ENCODE data around the gene DDX46.
"Not testable (repeated sequence)": the region's sequence is repeated elsewhere in the genome, so short reads cannot be mapped to it uniquely, and the experiment has no call there.

Gene DDX46

DNA sequence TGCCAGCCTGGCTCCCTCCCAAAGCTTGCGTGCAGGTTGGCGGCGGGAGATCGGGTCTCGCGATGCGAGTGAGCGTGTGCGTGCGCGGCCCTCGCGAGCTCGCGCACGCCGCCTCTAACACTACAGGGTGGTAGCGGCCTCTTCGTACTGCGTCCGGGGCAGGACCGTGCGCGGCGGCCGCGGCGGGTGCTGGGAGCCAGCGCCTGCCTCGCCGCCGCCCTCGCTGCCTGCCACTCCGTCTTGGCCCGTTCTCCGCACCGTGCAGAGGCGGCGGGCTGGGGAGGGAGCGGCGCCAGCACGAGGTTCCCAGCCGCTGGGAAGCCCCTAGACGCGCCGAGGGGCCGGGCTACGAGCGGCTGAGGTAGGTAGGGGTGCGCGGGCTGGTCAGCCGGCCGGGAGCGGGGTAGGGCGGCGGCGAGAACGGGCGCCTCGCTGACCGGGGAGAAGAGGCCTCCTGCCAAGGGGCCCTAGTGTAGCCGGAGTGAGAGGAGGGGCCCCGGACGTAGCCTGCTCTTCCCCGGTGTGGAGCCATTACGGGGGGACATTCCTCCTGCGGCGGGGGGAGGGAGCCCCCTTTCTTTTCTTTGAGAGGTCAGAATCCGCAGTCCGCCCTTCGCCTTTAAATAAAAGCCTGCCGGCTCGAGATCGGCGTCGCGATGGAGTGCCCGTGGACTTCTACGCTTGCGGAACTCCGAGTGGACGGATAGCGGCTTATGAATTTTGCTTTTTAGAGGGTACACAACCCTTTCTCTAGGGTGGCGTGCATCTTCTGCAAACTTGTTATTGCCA lies 87.5 kb downstream of the DDX46 start, which contains the start of gene C5orf24:
Gene C5orf24, plus strand, starts transcription at position 117 of the 789 bp plus-strand sequence. CDS start 8,933 bp downstream, outside the sequence.
- DNase-seq: peak; percentile 48 to 93

DNA sequence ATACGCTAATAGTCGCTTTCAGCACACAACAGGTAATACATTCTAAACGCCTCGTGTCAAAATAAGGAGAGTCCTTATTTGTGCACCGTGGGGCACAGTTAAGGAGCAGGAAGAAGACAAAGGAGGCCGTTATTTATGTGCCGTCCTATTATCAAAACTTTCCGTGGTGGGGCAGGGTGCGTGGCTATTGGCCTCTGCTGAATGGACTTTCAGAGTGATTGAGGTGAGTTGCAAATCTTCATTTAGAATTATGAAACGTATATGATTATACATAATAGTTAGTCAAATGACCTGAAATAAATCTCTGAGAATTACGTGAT lies 88.0 kb downstream of the DDX46 start:
- no peak for DNase-seq

DNA sequence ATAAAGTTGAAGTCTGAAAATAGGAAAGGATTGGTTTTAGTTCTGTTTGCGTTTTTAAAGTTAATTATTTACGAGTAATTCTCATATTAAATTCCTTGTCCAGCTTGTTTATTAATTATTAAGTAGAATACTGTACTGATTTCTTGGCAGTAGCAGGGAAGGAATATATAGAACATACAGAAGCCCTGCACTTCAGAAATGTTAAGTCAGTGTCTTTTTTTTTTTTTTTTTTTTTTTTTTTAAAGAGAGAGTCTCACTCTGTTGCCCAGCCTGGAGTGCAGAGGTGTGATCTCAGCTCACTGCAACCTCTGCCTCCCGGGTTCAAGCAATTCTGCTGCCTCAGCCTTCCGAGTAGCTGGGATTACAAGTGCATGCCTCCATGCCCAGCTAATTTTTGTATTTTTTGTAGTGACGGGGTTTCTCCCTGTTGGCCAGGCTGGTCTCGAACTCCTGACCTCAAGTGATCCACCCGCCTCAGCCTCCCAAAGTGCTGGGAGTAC lies 90.9 kb downstream of the DDX46 start:
- not testable (repeated sequence) for DNase-seq

DNA sequence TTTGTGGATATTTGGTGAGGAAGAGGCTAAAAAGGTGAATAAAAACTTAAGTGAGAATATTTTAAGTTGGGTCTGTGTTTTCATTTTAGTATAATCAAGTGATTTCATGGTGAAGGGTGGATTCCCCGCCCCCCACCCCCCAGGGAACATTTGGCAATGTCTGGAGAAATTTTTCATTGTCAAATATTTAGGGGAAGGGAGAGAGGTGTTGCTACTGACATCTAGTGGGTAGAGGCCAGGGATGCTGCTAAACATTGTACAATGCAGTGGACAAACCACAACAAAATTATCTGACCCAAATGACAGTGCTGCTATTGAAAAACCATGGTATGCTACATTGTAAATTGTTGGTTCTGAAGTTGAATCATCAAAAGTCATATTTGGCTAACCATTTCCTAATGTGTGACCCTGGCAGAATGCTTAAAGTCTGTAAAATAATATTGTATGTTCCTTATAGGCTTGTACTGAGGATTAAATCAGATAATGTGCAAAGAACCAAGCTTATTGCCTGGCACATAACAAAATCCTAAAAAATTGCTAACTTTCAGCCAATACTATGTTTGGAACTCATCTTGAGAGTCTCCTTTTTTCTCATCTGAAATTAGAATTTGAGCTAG lies 92.8 kb downstream of the DDX46 start:
- DNase-seq: no peak

DNA sequence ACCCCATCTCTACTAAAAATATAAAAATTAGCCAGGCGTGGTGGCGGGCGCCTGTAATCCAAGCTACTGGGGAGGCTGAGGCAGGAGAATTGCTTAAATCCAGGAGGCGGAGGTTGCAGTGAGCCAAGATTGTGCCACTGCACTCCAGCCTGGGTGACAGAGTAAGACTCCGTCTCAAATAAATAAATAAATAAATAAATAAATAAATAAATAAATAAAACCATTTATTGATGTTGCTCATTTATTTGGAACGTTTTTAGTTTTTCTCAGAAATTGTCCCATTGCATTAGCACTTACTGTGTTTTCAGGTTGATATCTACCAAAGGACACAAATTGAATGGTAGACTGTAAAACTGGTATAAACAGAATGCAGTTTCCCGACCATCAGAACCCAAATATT lies 97.9 kb downstream of the DDX46 start:
- not testable (repeated sequence) for DNase-seq

DNA sequence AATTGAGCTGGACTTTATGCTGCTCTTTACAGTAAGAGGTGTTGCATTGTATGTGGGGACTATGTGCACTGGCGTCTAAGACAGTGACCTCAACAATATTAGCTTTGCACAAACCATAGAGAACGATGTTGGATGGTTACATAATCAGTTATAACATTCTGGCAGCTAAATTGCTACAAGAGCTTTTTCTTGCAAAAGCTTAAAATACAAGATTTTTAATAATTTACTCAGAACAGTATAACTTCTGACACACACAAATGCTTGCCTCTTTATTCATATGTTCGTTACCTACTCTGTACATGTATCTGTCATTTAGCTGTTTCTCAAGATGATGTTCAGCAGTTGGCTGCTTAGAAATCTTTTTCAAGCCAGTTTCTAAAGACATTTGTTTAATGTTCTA lies 98.8 kb downstream of the DDX46 start:
- DNase-seq: no peak

DNA sequence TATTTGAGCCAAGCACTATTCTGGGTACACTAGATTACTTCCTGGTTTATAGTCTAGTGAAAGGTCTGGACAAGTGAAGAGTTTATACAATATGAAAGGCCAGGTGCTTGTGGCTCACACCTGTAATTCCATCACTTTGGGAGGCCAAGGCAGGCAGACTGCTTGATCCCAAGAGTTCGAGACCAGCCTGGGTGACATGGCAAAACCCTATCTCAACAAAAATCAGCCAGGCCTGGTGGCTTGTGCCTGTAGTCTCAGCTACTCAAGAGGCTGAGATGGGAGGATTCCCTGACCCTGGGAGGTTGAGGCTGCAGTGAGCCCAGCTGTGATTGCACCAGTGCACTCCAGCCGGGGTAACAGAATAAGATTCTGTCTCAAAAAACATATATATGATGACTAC lies 106.1 kb downstream of the DDX46 start:
- no peak for DNase-seq

DNA sequence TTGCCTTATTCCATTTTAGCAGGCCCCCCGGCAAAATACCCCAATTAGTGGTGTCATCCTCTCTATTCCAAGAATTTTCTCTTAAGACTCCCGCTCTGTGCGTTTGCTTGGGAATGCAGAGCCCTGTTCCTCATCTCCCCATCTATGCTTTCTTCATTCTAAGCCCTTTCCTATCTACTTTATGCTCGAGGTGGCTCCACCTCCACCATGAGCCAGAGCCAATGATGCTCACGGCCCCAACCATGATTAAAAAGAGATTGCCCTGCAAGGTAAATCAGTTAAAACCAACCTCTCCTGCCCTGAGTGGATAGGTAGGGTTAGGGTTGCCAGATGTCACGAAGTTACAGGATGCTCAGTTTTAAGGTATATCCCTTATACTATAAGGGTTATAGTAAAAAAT lies 114.9 kb downstream of the DDX46 start:
- DNase-seq: no peak

DNA sequence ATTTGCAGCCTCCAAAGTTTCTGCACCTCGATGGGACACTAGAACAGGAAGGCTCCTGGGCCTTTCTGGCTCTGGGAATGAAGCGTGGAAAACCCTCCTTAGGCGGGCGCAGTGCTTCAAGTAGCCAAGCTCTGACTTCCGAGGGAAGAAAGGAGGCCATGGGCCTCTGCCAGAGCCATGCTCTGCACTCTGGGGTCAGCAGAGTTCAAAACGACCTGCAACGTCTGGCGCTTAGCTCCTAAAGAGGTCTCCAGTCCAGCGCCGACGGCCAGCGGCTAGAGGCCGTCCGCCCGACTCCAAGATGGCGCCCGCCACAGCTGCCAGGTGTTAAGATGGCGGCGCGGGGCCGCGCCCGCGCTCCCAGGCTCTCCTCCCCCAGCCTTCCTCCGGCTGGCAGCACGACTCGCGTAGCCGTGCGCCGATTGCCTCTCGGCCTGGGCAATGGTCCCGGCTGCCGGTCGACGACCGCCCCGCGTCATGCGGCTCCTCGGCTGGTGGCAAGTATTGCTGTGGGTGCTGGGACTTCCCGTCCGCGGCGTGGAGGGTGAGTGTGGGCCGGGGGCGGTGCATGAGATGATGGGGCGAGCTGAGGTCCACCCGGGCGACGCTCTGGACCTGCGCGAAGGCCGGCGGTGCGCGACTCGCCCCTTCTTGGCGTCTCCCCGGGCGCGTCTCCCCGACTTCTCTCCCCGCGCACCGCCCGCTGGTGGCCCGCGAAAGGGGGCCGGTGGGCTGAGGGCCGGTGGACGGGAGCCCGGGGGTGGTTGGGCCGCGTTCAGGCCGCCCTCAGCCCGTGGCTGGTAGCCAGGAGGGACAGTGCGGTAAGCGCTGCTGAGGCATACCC lies 115.6 kb downstream of the DDX46 start, which contains the start of gene TXNDC15:
Gene TXNDC15, plus strand, starts transcription at position 385 of the 844 bp plus-strand sequence. Its CDS starts 57 bp downstream, at position 442.
- DNase-seq: peak in 1 of 2 experiments; percentile 54

DNA sequence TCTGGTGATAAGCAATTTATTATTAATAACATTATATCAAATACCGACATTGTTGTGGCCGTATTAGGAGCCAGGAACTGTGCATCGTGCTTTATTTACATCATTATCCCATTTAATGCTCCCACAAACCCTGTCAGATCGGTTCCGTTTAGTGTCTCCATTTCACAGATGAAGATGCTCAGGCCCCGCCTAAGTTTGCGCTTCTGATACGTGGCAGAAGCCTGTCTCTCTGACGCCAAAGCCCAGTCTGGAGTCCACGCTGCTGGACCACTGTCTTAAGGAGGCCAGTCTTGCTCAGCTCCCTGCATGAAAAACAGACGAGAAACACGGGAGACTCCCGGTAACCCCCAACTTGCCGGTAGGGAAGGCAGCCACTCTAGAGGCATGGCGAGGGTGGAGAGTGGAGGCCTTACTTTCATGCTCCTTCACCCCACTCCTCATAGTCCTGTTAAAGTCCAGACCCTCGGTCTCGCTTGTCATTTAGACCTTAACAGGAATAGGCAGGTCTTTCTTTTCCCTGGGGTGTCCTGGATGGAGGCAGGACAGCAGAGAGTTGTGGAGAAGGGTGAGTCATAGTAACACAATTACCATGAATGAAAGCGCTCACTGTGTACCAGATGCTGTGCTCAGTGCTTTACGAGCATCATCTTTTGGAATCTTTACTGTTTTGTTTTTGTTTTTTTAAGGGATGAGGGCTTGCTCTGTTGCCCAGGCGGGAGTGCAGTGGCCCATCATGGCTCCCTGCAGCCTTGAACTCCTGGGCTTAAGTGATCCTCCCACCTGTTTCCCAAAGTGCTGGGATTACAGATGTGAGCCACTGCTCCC lies 116.5 kb downstream of the DDX46 start:
- peak in 1 of 2 experiments; percentile 17 for DNase-seq

DNA sequence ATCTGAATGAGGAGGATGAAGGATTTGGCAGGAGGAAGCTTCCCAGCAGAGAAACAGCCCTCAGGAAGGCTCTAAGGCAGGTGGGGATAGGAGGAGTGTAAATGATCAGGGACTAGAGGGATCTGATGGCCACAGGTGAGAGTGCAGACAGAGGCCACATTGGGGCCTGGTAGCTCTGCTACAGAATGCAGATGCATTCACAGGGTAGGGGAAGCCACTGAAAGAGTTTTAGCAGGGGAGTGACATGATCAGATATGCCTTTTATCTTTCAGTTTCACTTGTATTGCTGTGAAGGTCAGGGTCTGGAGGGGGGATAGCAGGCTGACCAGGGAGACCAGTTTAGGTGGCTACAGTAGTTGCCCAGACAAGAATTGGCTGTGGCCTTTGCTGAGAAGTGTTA lies 118.6 kb downstream of the DDX46 start:
- DNase-seq: no peak

DNA sequence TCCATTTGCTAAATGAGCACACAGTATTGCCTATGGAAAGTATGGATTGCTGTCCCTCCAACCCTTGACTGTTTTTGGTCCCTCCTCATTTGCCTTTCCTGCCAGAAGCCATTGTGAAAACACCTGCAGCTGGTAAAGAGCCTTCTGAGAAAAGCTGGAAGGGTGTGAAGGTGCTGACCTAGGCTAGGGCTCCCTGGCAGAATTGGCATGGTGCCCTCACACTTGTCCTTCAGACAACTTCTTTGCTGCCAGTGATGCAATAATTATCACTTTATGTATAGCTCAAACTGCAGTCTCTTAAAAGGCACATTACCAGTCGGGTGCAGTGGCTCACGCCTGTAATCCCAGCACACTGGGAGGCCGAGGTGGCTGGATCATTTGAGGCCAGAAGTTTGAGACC lies 119.8 kb downstream of the DDX46 start:
- no peak for DNase-seq

DNA sequence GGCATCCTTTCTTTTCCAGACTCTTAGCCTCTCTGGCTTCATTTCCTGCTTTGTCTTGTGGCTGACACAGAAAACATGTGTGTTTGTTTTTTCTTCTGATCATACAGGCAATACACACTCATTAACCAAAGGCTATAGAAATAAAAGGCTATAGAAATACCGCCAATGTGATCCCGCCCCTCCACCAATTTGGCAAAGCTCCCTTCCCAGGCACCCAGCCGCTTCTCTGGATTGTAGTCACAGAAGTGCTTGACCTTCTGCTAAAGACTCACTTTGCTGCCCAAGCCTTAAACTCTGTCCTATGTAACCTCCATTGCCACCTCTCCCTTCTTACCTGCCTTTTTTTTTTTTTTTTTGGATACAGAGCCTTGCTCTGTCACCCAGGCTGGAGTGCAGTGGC lies 120.9 kb downstream of the DDX46 start:
- no peak for DNase-seq

All from cerebellar nuclear complex (tissue), 1 donor.